K562 (cell line): ENCODE results near the gene MARS1.
A peak's percentile ranks its signal among the peaks of the same experiment; 100 is the strongest.

Experiments used
- CTCF ChIP-seq, 3 experiments: IDR thresholded peaks in 2 of 3; conservative IDR thresholded peaks in 1 of 3; 2 replicates each; pipeline ENCODE4 v1.5.1; 2011 to 2012; ENCODE audit warnings: low read length in 3 of 3, mild to moderate bottlenecking in 3 of 3, control low read depth in 2 of 3, improper control_type of control experiment in 1 of 3, inconsistent platforms in 1 of 3, low read depth in 1 of 3, mixed read lengths in 1 of 3, moderate library complexity in 1 of 3; ENCODE audit not compliant: insufficient read depth in 2 of 3
- HNRNPLL ChIP-seq: fragments of 200-400 bp; formaldehyde crosslinking; IDR thresholded peaks from 2 replicates; pipeline ENCODE4 v1.6.1; 2017; ENCODE audit warnings: low read length, low read depth, mild to moderate bottlenecking; ENCODE audit not compliant: poor library complexity, severe bottlenecking
- KHSRP ChIP-seq: fragments of 450-650 bp; IDR thresholded peaks from 2 replicates; pipeline ENCODE4 v1.6.1; 2017
- MAZ ChIP-seq, 2 experiments: fragments of 450-650 bp in 1 of 2; sonication (generic) in 1 of 2; formaldehyde crosslinking; IDR thresholded peaks in 1 of 2; conservative IDR thresholded peaks in 1 of 2; 2 replicates each; pipeline versions ENCODE4 v1.4.0 to v1.5.0; 2020; ENCODE audit warnings: mild to moderate bottlenecking in 1 of 2, missing genetic modification reagents in 1 of 2
- MLX ChIP-seq, 2 experiments: fragments of 450-650 bp in 1 of 2; sonication (generic) in 1 of 2; formaldehyde crosslinking; conservative IDR thresholded peaks; 2 replicates each; pipeline versions ENCODE4 v1.4.0 to v1.8.1; 2020 to 2022; ENCODE audit warnings: mild to moderate bottlenecking in 1 of 2, missing genetic modification reagents in 1 of 2
- PHF8 ChIP-seq: fragments of 200-600 bp; sonication (generic); IDR thresholded peaks from 2 replicates; pipeline ENCODE4 v1.6.1; 2012; ENCODE audit warnings: mixed run types, mild to moderate bottlenecking, inconsistent platforms, low read length, moderate library complexity, borderline replicate concordance
- POLR2AphosphoS5 ChIP-seq: IDR thresholded peaks from 2 replicates; pipeline ENCODE4 v1.6.1; 2011; ENCODE audit warnings: mild to moderate bottlenecking, low read depth, low read length, moderate library complexity; ENCODE audit not compliant: control insufficient read depth, insufficient read depth
- RFX5 ChIP-seq: IDR thresholded peaks from 2 replicates; pipeline ENCODE4 v1.6.1; 2011; ENCODE audit warnings: low read depth, mild to moderate bottlenecking, improper control_type of control experiment, low read length
- ZNF12 ChIP-seq: sonication (generic); formaldehyde crosslinking; IDR thresholded peaks from 2 replicates; pipeline ENCODE4 v1.4.0; 2020; ENCODE audit warnings: mild to moderate bottlenecking, missing genetic modification reagents

- peak; percentile 91 to 97 (median 94) for TF ChIP-seq CTCF (IDR thresholded peaks at IDR 0.05 in 2 of 3, conservative IDR thresholded peaks at IDR 0.05 in 1 of 3; ENCODE audit: insufficient read depth in 2 of 3, low read depth in 1 of 3, low read length in 3 of 3)
- TF ChIP-seq KHSRP: no peak
- TF ChIP-seq HNRNPLL: no peak
- no peak for TF ChIP-seq MLX (CRISPR knock-in tag; conservative IDR thresholded peaks at IDR 0.05)
- no peak for TF ChIP-seq POLR2AphosphoS5
- TF ChIP-seq RFX5: no peak
- TF ChIP-seq ZNF12 (CRISPR knock-in tag): no peak
- TF ChIP-seq PHF8: peak; percentile 26; the same call in 1 of the 2 replicates
- peak; percentile 48 to 60; a peak in 3 of 4 replicates for TF ChIP-seq MAZ (CRISPR knock-in tag; conservative IDR thresholded peaks at IDR 0.05 in 1 of 2, IDR thresholded peaks at IDR 0.05 in 1 of 2)
Observed at GRCh38 chr12:57459055-57459749, 28.7 kb upstream of the MARS1 start.
